MV-4-11 (cell line): ENCODE data around the gene GDF7.
A peak's percentile ranks its signal among the peaks of the same experiment; 100 is the strongest.

Source experiments
- DNase-seq: peaks from one replicate; lab custom pipeline; 2025; lab: John Stamatoyannopoulos, UW

GDF7 gene

GRCh38 chr2:20629181-20629580, 37.8 kb upstream of the GDF7 start:
- DNase-seq: no peak

- no peak for DNase-seq
Observed at GRCh38 chr2:20629581-20630171, 37.3 kb upstream of the GDF7 start.

GRCh38 chr2:20630967-20631366, 36.0 kb upstream of the GDF7 start:
- DNase-seq: no peak

GRCh38 chr2:20631617-20632307, 35.2 kb upstream of the GDF7 start:
- DNase-seq: no peak

- DNase-seq: no peak
Observed at GRCh38 chr2:20632446-20632990, 34.4 kb upstream of the GDF7 start.

GRCh38 chr2:20633001-20633400, 33.9 kb upstream of the GDF7 start:
- DNase-seq: no peak

- no peak for DNase-seq
Observed at GRCh38 chr2:20633794-20634506, 33.0 kb upstream of the GDF7 start.

GRCh38 chr2:20634507-20635112, 32.3 kb upstream of the GDF7 start:
- DNase-seq: no peak

- no peak for DNase-seq
Observed at GRCh38 chr2:20635113-20635510, 31.8 kb upstream of the GDF7 start.

- peak; percentile 54 for DNase-seq
Observed at GRCh38 chr2:20635675-20636584, 31.0 kb upstream of the GDF7 start.

- DNase-seq: no peak
Observed at GRCh38 chr2:20637147-20637546, 29.8 kb upstream of the GDF7 start.

GRCh38 chr2:20638014-20638413, 28.9 kb upstream of the GDF7 start:
- DNase-seq: no peak

- DNase-seq: no peak
Observed at GRCh38 chr2:20638646-20639430, 28.1 kb upstream of the GDF7 start.

GRCh38 chr2:20640411-20641122, 26.4 kb upstream of the GDF7 start:
- DNase-seq: no peak

- no peak for DNase-seq
Observed at GRCh38 chr2:20641123-20641985, 25.6 kb upstream of the GDF7 start.

GRCh38 chr2:20642055-20642971, 24.6 kb upstream of the GDF7 start:
- peak; percentile 35 for DNase-seq

- no peak for DNase-seq
Observed at GRCh38 chr2:20643060-20643459, 23.9 kb upstream of the GDF7 start.

GRCh38 chr2:20643826-20644225, 23.1 kb upstream of the GDF7 start:
- no peak for DNase-seq
